Chondrocyte (in vitro differentiated cells): Measurements from ENCODE around the gene GIT1. TPM values are rescaled to one million over a fixed set of nuclear protein-coding genes. Genes with fewer than 3 reads are reported as not detected.

Source experiments
- DNase-seq: peaks from one replicate; pipeline ENCODE4 v3.0.0; 2021; ENCODE audit warnings: mixed read lengths, low spot score
- H3K27ac Mint-ChIP-seq: one replicate; pipeline ENCODE4 v1.8.0; 2021; ENCODE audit warnings: mild to moderate bottlenecking, moderate library complexity, mixed read lengths; ENCODE audit not compliant: unreplicated experiment
- H3K27me3 Mint-ChIP-seq: 2 replicates; pipeline ENCODE4 v1.8.0; 2021; ENCODE audit warnings: low read depth, mixed read lengths
- H3K36me3 Mint-ChIP-seq: 2 replicates; pipeline ENCODE4 v1.8.0; 2021; ENCODE audit warnings: low read depth, mixed read lengths
- H3K4me1 Mint-ChIP-seq: 2 replicates; pipeline ENCODE4 v1.8.0; 2021; ENCODE audit warnings: low read depth, mild to moderate bottlenecking, mixed read lengths
- H3K4me3 Mint-ChIP-seq: one replicate; pipeline ENCODE4 v1.8.0; 2021; ENCODE audit warnings: mild to moderate bottlenecking, moderate library complexity, mixed read lengths; ENCODE audit not compliant: unreplicated experiment
- H3K9me3 Mint-ChIP-seq: 2 replicates; pipeline ENCODE4 v1.8.0; 2021; ENCODE audit warnings: low read depth, mixed read lengths
- CTCF ChIP-seq: fragments of 200-600 bp; sonication (generic); IDR thresholded peaks from 2 replicates; pipeline ENCODE4 v1.5.0; 2021; ENCODE audit warnings: antibody characterized with exemption, mild to moderate bottlenecking, moderate library complexity
- total RNA-seq: library from RNA; stranded (reverse); gene quantifications from 3 replicates; pipeline ENCODE4 v1.2.1, GENCODE V29; 2021

The GIT1 gene
- total RNA-seq, 1 donor from 2014 or later: 37.7 TPM

GRCh38 chr17:29621751-29622194 is 32.3 kb upstream of the GIT1 start:
- H3K36me3 Mint-ChIP-seq: no peaks in the 10 kb centered on the region
- peak overlapping the region; percentile 77 for H3K4me3 Mint-ChIP-seq
- peaks cover 41% of the 10 kb centered on the region for H3K4me1 Mint-ChIP-seq
- no peaks in the 10 kb centered on the region for H3K9me3 Mint-ChIP-seq
- no peak for TF ChIP-seq CTCF
- H3K27ac Mint-ChIP-seq: no peak overlapping the region
- DNase-seq: no peak
- H3K27me3 Mint-ChIP-seq: peaks cover 2% of the 10 kb centered on the region

- Mint-ChIP-seq H3K27me3 (peaks cover 2% of the 10 kb centered on the region), H3K4me1 (peaks cover 46% of the 10 kb centered on the region)
These were observed 31.5 kb upstream of the GIT1 start for GRCh38 chr17:29620779-29621500.

GRCh38 chr17:29620271-29620670 is 30.8 kb upstream of the GIT1 start:
- H3K36me3 Mint-ChIP-seq: no peaks in the 10 kb centered on the region
- DNase-seq: no peak
- no peak for TF ChIP-seq CTCF
- peaks cover 2% of the 10 kb centered on the region for H3K27me3 Mint-ChIP-seq
- no peaks in the 10 kb centered on the region for H3K9me3 Mint-ChIP-seq
- H3K27ac Mint-ChIP-seq: no peak overlapping the region
- peaks cover 51% of the 10 kb centered on the region for H3K4me1 Mint-ChIP-seq
- H3K4me3 Mint-ChIP-seq: no peak overlapping the region

More at GRCh38 chr17:29620779-29621500, 31.5 kb upstream of the GIT1 start:
- Mint-ChIP-seq H3K36me3 (no peaks in the 10 kb centered on the region), H3K4me3 (no peak overlapping the region), H3K27ac (peak overlapping the region; percentile 59), H3K9me3 (no peaks in the 10 kb centered on the region)
- DNase-seq: no peak
- TF ChIP-seq CTCF: no peak

- Mint-ChIP-seq H3K9me3 (no peaks in the 10 kb centered on the region), H3K4me3 (no peak overlapping the region), H3K27me3 (peaks cover 2% of the 10 kb centered on the region), H3K27ac (no peak overlapping the region), H3K4me1 (peaks cover 55% of the 10 kb centered on the region), H3K36me3 (no peaks in the 10 kb centered on the region)
- no peak for DNase-seq
- TF ChIP-seq CTCF: peak; percentile 62
These were observed 29.8 kb upstream of the GIT1 start for GRCh38 chr17:29619251-29619650.

- Mint-ChIP-seq H3K9me3 (no peaks in the 10 kb centered on the region), H3K4me3 (no peak overlapping the region), H3K4me1 (peaks cover 55% of the 10 kb centered on the region), H3K36me3 (no peaks in the 10 kb centered on the region), H3K27ac (no peak overlapping the region), H3K27me3 (peaks cover 2% of the 10 kb centered on the region)
- peak; percentile 37 for TF ChIP-seq CTCF
- DNase-seq: no peak
These were observed 29.0 kb upstream of the GIT1 start for GRCh38 chr17:29618272-29619065.
